ENCODE measurements around the gene DHRS7B. TPM values are rescaled to one million over a fixed set of nuclear protein-coding genes. Genes with fewer than 3 reads are reported as not detected.
"Not testable (repeated sequence)": the region's sequence is repeated elsewhere in the genome, so short reads cannot be mapped to it uniquely, and the experiment has no call there.

DHRS7B gene
- total RNA-seq, 4 donors from 2014 or later, result 14.6 to 80.6 (median 47.7) TPM

- H3K4me3 ChIP-seq, result no peak overlapping the region
- no peaks in the 10 kb centered on the region for H3K9me3 ChIP-seq
- TF ChIP-seq POLR2A (IDR thresholded peaks at IDR 0.05) (no peak), POLR2AphosphoS5 (IDR thresholded peaks at IDR 0.05) (no peak), EP300 (IDR thresholded peaks at IDR 0.05; ENCODE audit: low read depth) (no peak), CTCF (IDR thresholded peaks at IDR 0.05) (no peak)
- H3K36me3 ChIP-seq, result no peaks in the 10 kb centered on the region
- H3K27me3 ChIP-seq, result no peaks in the 10 kb centered on the region
- intact Hi-C loops (cut with DNase I; ENCODE audit: low total_unique reads) (no loop called here), in situ Hi-C loops (cut with MboI; ENCODE audit: low pct_ligation_motif_present in 1 of 4, low pct_unique_long_range_greater_than_20kb in 1 of 4, low sequenced_read_pairs in 3 of 4) (loop anchor here in 3 of 4 donors (25.0 kb wide), 3 partner anchors 106 to 406 kb away; partner anchors contain the start of gene TMEM11 (in 1 of the 3))
- no peaks in the 10 kb centered on the region for H3K4me1 ChIP-seq
- no peak overlapping the region for H3K27ac ChIP-seq
- 80 to 86% methylated on average over 1 to 3 of the region's 3 CpGs for WGBS, 2 donors (ENCODE audit: low coverage in 1 of 2)
- DNase-seq, result no peak
Measured at GRCh38 chr17:21106316-21106715, 20.4 kb upstream of the DHRS7B start.

- H3K27ac ChIP-seq; H3K36me3 ChIP-seq; intact Hi-C loops (cut with DNase I; ENCODE audit: low total_unique reads); DNase-seq; H3K4me1 ChIP-seq; H3K27me3 ChIP-seq; H3K4me3 ChIP-seq; H3K9me3 ChIP-seq: not testable (repeated sequence)
- in situ Hi-C loops (cut with MboI; ENCODE audit: low pct_ligation_motif_present in 1 of 4, low pct_unique_long_range_greater_than_20kb in 1 of 4, low sequenced_read_pairs in 3 of 4), result loop anchor here in 3 of 4 donors (25.0 kb wide), 3 partner anchors 105 to 405 kb away; partner anchors contain the start of gene TMEM11 (in 1 of the 3)
- WGBS, 2 donors (ENCODE audit: low coverage in 1 of 2), result 66 to 82% methylated on average over 2 to 7 of the region's 7 CpGs
Measured at GRCh38 chr17:21107067-21107650, 19.6 kb upstream of the DHRS7B start.

GRCh38 chr17:21108651-21109050 lies 18.1 kb upstream of the DHRS7B start:
- Histone ChIP-seq H3K4me1 (no peaks in the 10 kb centered on the region), H3K27ac (no peak overlapping the region), H3K27me3 (no peaks in the 10 kb centered on the region), H3K9me3 (no peaks in the 10 kb centered on the region), H3K36me3 (no peaks in the 10 kb centered on the region), H3K4me3 (no peak overlapping the region)
- DNase-seq, result no peak
- WGBS, 2 donors (ENCODE audit: low coverage in 1 of 2), result 85 to 90% methylated on average over 3 of the region's 3 CpGs
- in situ Hi-C loops (cut with MboI; ENCODE audit: low pct_ligation_motif_present in 1 of 4, low pct_unique_long_range_greater_than_20kb in 1 of 4, low sequenced_read_pairs in 3 of 4), result loop anchor here in 3 of 4 donors (25.0 kb wide), 3 partner anchors 104 to 404 kb away; partner anchors contain the start of gene TMEM11 (in 1 of the 3)
- TF ChIP-seq CTCF (IDR thresholded peaks at IDR 0.05) (no peak), POLR2A (IDR thresholded peaks at IDR 0.05) (no peak), POLR2AphosphoS5 (IDR thresholded peaks at IDR 0.05) (no peak), EP300 (IDR thresholded peaks at IDR 0.05; ENCODE audit: low read depth) (no peak)
- intact Hi-C loops (cut with DNase I; ENCODE audit: low total_unique reads), result no loop called here

- in situ Hi-C loops (cut with MboI; ENCODE audit: low pct_ligation_motif_present in 1 of 4, low pct_unique_long_range_greater_than_20kb in 1 of 4, low sequenced_read_pairs in 3 of 4), result loop anchor here in 3 of 4 donors (25.0 kb wide), 3 partner anchors 99 to 399 kb away; partner anchors contain the start of gene TMEM11 (in 1 of the 3)
- 72 to 79% methylated on average over 5 of the region's 5 CpGs for WGBS, 2 donors (ENCODE audit: low coverage in 1 of 2)
Measured at GRCh38 chr17:21113049-21113690, 13.6 kb upstream of the DHRS7B start.

More at GRCh38 chr17:21113049-21113690, 13.6 kb upstream of the DHRS7B start:
- TF ChIP-seq POLR2AphosphoS5 (IDR thresholded peaks at IDR 0.05), result no peak
- no peak for TF ChIP-seq CTCF (IDR thresholded peaks at IDR 0.05)
- no peak for TF ChIP-seq POLR2A (IDR thresholded peaks at IDR 0.05)
- TF ChIP-seq EP300 (IDR thresholded peaks at IDR 0.05; ENCODE audit: low read depth), result no peak
- intact Hi-C loops (cut with DNase I; ENCODE audit: low total_unique reads), result no loop called here
- H3K4me1 ChIP-seq, result no peaks in the 10 kb centered on the region
- no peak for DNase-seq
- H3K4me3 ChIP-seq, result no peak overlapping the region
- no peak overlapping the region for H3K27ac ChIP-seq
- H3K27me3 ChIP-seq, result no peaks in the 10 kb centered on the region
- no peaks in the 10 kb centered on the region for H3K9me3 ChIP-seq
- no peaks in the 10 kb centered on the region for H3K36me3 ChIP-seq

All from transverse colon (tissue), 4 donors.